Middle frontal gyrus (tissue), 1 donor: ENCODE data around the gene NPFF.

Experiments used
- DNase-seq: peaks from one replicate; pipeline ENCODE4 v3.0.0-alpha.2; 2015; ENCODE audit warnings: low spot score; ENCODE audit errors: extremely low spot score

The NPFF gene

DNA sequence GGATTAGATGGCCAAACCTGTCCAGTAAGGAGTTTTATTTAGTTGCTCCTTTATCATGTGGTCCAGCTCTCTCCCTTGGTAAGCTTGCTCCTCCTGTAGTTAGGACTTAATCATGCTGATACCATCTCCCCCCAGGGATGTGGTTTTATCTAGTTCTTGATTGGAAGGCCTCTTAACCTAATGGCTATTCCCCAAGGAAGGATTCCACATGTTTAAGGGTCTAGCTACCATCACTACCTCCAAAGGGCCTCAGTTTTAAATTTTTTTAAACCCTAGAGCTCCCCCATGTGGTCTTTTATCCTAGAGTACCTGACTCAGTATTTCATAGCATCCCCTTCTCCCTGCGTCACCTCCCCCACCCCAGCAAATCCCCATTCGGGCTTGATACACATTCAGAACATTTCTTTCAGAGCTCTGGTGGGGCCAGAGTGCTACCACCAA, 30.5 kb downstream of the NPFF start:
- no peak for DNase-seq

DNA sequence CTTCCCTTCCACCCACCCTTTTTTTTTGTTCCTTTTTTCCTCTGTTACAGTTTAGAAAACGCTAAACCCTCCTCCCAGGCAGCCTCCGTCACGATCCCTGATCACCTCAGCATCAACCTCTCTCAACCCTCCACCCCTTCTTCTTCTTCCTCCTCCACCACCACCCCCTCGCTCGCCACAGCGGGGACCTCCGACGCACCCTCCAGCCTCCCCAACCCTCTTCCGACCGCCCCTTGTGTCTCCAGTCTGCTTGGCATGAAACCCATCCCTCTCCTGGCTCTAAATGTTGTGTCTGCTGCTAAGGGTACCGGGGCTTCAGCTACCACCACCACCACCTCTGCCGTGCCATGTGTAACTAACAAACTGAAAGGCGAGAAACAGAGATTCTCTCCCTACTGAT, 32.5 kb downstream of the NPFF start:
- DNase-seq = no peak

- DNase-seq = no peak
These were observed 33.2 kb downstream of the NPFF start for GRCh38 chr12:53474077-53474476.

- DNase-seq = no peak
These were observed 35.2 kb downstream of the NPFF start for GRCh38 chr12:53472056-53472582.

GRCh38 chr12:53468282-53468681, 39.0 kb downstream of the NPFF start:
- no peak for DNase-seq

- DNase-seq = no peak
These were observed 39.4 kb downstream of the NPFF start for GRCh38 chr12:53467880-53468279.

GRCh38 chr12:53467082-53467481, 40.2 kb downstream of the NPFF start:
- DNase-seq = no peak

- no peak for DNase-seq
These were observed 40.6 kb downstream of the NPFF start for GRCh38 chr12:53466640-53467039.

DNA sequence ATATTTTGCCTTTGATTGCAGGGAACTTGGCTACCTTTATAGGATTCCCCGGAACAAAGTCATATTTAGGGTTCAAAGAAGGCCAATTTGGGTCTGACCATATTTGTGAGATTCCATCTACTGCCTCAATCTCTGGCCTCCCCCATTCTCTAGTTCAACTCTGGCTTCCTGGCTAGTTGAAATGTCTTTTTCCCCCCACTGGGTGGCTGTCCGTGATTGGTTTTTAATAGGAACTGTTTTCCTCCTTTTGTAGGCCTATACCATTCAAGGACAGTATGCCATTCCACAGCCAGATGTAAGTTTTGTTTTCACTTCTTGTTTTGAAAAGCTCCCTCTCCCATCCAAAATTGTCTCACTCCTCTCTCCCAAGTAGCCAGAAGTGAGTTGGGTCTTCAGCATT, 41.6 kb downstream of the NPFF start:
- DNase-seq = no peak

DNA sequence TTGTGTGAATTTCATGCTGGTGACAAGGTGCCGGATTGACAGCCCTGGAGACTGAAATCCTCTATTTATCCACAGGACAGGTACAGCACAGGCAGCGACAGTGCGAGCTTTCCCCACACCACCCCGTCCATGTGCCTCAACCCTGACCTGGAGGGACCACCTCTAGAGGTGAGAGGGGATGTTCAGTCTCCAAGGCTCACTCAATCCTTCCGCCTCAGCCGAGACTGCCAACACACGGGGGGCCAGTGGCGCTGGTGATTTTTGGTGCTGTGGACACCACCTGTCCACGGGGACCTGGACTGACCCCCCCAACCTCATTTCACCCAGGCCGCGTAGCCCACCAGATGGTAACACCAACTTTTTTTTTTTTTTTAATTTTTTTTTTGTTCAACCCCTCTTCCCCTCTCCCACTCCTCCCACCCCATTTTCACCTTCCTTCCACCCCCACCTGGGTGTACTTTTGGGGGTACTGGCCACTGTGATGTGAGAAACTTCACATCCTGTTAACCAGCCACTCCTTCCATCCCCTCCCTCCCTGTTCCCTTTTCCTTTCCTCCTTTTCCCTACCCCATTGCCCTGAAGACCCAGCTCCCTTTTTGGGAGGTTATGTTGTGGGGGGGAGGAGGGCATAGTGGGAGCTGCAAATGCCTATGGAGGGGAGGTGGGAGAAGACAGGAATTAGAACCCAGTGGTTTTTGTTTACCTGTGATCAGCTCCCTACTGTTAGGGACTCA, 42.4 kb downstream of the NPFF start:
- no peak for DNase-seq

DNA sequence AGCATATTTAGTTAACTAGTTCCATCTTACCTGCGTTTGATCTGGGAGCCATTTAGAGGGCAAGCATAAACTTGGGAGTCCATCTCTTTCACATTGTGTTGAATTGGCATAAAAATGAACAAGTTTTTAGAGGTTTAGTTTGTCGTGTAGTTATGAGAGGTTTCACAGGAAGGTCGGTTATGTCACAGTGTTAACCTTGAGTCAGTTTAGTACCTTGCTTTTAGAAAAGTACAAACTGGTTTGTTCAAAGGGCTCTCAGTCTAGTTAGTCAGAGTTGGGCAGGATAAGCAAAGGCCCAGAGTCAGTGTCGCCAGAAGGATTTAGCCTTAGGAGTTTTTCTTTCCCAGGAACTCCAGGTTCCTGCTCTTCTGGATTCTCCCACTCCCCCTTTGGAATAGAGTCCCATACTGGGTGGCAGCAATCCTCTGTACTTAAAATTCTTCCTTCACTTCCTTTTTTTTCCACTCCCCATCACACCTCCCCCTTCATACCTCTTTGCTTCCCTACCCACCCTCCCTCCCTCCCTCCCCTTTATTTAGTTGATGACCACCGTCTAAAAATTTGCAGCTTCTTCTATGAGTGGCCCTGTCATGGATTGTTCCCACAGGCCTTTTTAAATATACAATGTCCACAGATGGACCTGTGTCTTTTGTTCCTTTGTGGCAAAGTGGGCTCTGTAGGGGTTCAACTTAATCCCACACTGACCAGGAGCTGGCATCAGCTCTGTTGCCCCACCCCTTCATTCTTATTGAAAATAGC, 43.3 kb downstream of the NPFF start:
- no peak for DNase-seq

- no peak for DNase-seq
These were observed 44.3 kb downstream of the NPFF start for GRCh38 chr12:53462935-53463334.

- no peak for DNase-seq
These were observed 45.7 kb downstream of the NPFF start for GRCh38 chr12:53461591-53461990.

DNA sequence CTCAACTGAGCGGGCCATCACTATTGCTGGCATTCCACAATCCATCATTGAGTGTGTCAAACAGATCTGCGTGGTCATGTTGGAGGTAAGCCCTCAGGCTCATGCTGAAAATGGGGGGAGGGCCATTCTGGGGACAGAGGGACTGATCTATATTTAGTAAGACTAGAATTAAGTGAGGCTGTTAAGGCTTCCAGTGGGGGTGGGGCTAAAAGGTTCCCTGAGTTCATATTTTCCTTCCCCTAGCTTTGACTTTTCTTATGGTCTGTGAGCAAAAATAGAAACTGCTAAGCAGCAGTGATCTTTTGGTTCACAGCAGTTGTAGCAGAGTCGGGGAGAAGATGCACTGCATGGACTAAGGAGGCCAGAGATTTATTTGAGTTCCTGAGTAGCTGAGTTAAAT, 46.2 kb downstream of the NPFF start:
- no peak for DNase-seq

- no peak for DNase-seq
These were observed 48.2 kb downstream of the NPFF start for GRCh38 chr12:53459097-53459496.
